NCI-H82 (cell line): ENCODE results near the gene CYP4A22.
A peak's percentile ranks its signal among the peaks of the same experiment; 100 is the strongest.
"Not testable (repeated sequence)": the region's sequence is repeated elsewhere in the genome, so short reads cannot be mapped to it uniquely, and the experiment has no call there.

ENCODE experiments used
- DNase-seq: peaks from one replicate; lab custom pipeline; 2025; lab: John Stamatoyannopoulos, UW

The CYP4A22 gene

GRCh38 chr1:47184822-47185677, 47.8 kb downstream of the CYP4A22 start:
- no peak for DNase-seq

GRCh38 chr1:47186267-47187185, 49.3 kb downstream of the CYP4A22 start:
- DNase-seq: no peak

GRCh38 chr1:47187231-47187925, 50.1 kb downstream of the CYP4A22 start:
- no peak for DNase-seq

GRCh38 chr1:47187926-47188250, 50.6 kb downstream of the CYP4A22 start:
- no peak for DNase-seq

GRCh38 chr1:47188791-47189785, 51.8 kb downstream of the CYP4A22 start:
- no peak for DNase-seq

- DNase-seq: peak; percentile 63
Measured at GRCh38 chr1:47189844-47190508, 52.7 kb downstream of the CYP4A22 start, which contains the start of gene PDZK1IP1. Gene PDZK1IP1, minus strand, starts transcription at chr1:47190036. Its CDS starts 104 bp downstream, at chr1:47189932.

- DNase-seq: no peak
Measured at GRCh38 chr1:47190509-47190855, 53.2 kb downstream of the CYP4A22 start.

- no peak for DNase-seq
Measured at GRCh38 chr1:47190857-47191256, 53.6 kb downstream of the CYP4A22 start.

GRCh38 chr1:47191940-47192457, 54.8 kb downstream of the CYP4A22 start:
- no peak for DNase-seq

- DNase-seq: peak; percentile 86
Measured at GRCh38 chr1:47192458-47193384, 55.5 kb downstream of the CYP4A22 start.

GRCh38 chr1:47193496-47193895, 56.3 kb downstream of the CYP4A22 start:
- not testable (repeated sequence) for DNase-seq

GRCh38 chr1:47194311-47194710, 57.1 kb downstream of the CYP4A22 start:
- DNase-seq: no peak

- not testable (repeated sequence) for DNase-seq
Measured at GRCh38 chr1:47195981-47196380, 58.7 kb downstream of the CYP4A22 start.

- DNase-seq: no peak
Measured at GRCh38 chr1:47196622-47197021, 59.4 kb downstream of the CYP4A22 start.

- DNase-seq: no peak
Measured at GRCh38 chr1:47198214-47198613, 61.0 kb downstream of the CYP4A22 start.
